Body of pancreas (tissue), 4 donors: ENCODE results near the gene VPS18. TPM values are rescaled to one million over a fixed set of nuclear protein-coding genes. Genes with fewer than 3 reads are reported as not detected.

Experiments used
- ATAC-seq: fragments of 150-250 bp; one replicate; pipeline ENCODE4 v1.9.1; 2016
- DNase-seq, 4 donors: peaks; one replicate each; pipeline ENCODE4 v3.0.0-alpha.2; 2019
- H3K27ac ChIP-seq, 4 donors: fragments of 200-600 bp; sonication (generic); 1 replicate in 3 of 4; 2 replicates in 1 of 4; pipeline versions ENCODE4 v1.5.1 to v1.6.1; 2016 to 2019; ENCODE audit warnings: mild to moderate bottlenecking in 1 of 4, mixed read lengths in 1 of 4, moderate library complexity in 1 of 4
- H3K27me3 ChIP-seq, 2 donors: fragments of 200-600 bp; sonication (generic); one replicate each; pipeline ENCODE4 v1.6.0; 2016; ENCODE audit warnings: mild to moderate bottlenecking in 1 of 2
- H3K36me3 ChIP-seq, 2 donors: fragments of 200-600 bp; sonication (generic); replicated peaks in 1 of 2; 2 replicates each; pipeline ENCODE4 v1.5.1; 2016; ENCODE audit warnings: low read depth in 2 of 2; ENCODE audit not compliant: insufficient read depth in 1 of 2
- H3K4me1 ChIP-seq: fragments of 200-600 bp; sonication (generic); one replicate; pipeline ENCODE4 v1.6.0; 2016
- H3K4me3 ChIP-seq, 2 donors: fragments of 200-600 bp; sonication (generic); 1 replicate in 1 of 2; 2 replicates in 1 of 2; pipeline ENCODE4 v1.5.1; 2016 to 2019
- H3K9me3 ChIP-seq, 3 donors: fragments of 200-600 bp; sonication (generic); 1 replicate in 2 of 3; 2 replicates in 1 of 3; pipeline ENCODE4 v1.5.1; 2016
- CTCF ChIP-seq, 7 experiments: fragments of 450-650 bp in 4 of 7; fragments of 200-600 bp in 3 of 7; sonication (generic) in 3 of 7; IDR thresholded peaks; one replicate each; pipeline ENCODE4 v1.5.1; 2016 to 2019; ENCODE audit warnings: antibody characterized with exemption in 7 of 7
- POLR2A ChIP-seq, 3 donors: fragments of 450-650 bp; IDR thresholded peaks; one replicate each; pipeline ENCODE4 v1.6.1; 2016; ENCODE audit warnings: antibody characterized with exemption in 3 of 3, mild to moderate bottlenecking in 2 of 3
- WGBS, 2 donors: methylation state at CpG; one replicate each; pipeline ENCODE4 v1.1.5; 2017; 5-methylcytosine and 5-hydroxymethylcytosine counted together
- intact Hi-C: fragments of 100-400 bp; cut with DNase I; formaldehyde crosslinking; loops from one replicate; pipeline ENCODE4 v1.15.1; 2023
- total RNA-seq, 2 donors: library from RNA; depleted of rRNA; stranded (reverse); fragments of >200 nt; gene quantifications; one replicate each; pipeline ENCODE4 v1.1.0, GENCODE V29; 2016

VPS18 gene
- total RNA-seq, 2 donors from 2014 or later, result 10.9 to 14.8 TPM

GRCh38 chr15:40917585-40917984 is 23.3 kb downstream of the VPS18 start:
- no peak for ATAC-seq
- no peak for DNase-seq
- H3K36me3 ChIP-seq, result no peaks in the 10 kb centered on the region
- H3K27ac ChIP-seq, result no peak overlapping the region
- H3K4me1 ChIP-seq, result no peaks in the 10 kb centered on the region
- H3K4me3 ChIP-seq, result no peak overlapping the region
- 63 to 75% methylated on average over 10 to 11 of the region's 11 CpGs for WGBS, 2 donors
- TF ChIP-seq POLR2A (IDR thresholded peaks at IDR 0.05) (no peak), CTCF (IDR thresholded peaks at IDR 0.05) (no peak)
- intact Hi-C loops, result no loop called here
- no peaks in the 10 kb centered on the region for H3K9me3 ChIP-seq
- H3K27me3 ChIP-seq, result no peaks in the 10 kb centered on the region

- Histone ChIP-seq H3K27me3 (no peaks in the 10 kb centered on the region), H3K36me3 (no peaks in the 10 kb centered on the region), H3K9me3 (no peaks in the 10 kb centered on the region), H3K27ac (peak overlapping the region in 1 of 4 donors; percentile 17), H3K4me3 (no peak overlapping the region), H3K4me1 (no peaks in the 10 kb centered on the region)
- intact Hi-C loops, result no loop called here
- whole genome bisulfite sequencing, 2 donors, result 67 to 75% methylated on average over 6 to 15 of the region's 15 CpGs
- no peak for TF ChIP-seq POLR2A (IDR thresholded peaks at IDR 0.05)
- no peak for TF ChIP-seq CTCF (IDR thresholded peaks at IDR 0.05)
- peak; percentile 46 for ATAC-seq
- no peak for DNase-seq
Measured at GRCh38 chr15:40918146-40918798, 24.0 kb downstream of the VPS18 start.

- intact Hi-C loops, result no loop called here
Measured at GRCh38 chr15:40918799-40919392, 24.6 kb downstream of the VPS18 start.

GRCh38 chr15:40921949-40922607 is 27.8 kb downstream of the VPS18 start:
- DNase-seq, result no peak
- H3K27me3 ChIP-seq, result peaks cover 0 to 14% of the 10 kb centered on the region in 2 donors
- H3K4me3 ChIP-seq, result no peak overlapping the region
- H3K9me3 ChIP-seq, result no peaks in the 10 kb centered on the region
- ATAC-seq, result no peak
- TF ChIP-seq POLR2A (IDR thresholded peaks at IDR 0.05), result no peak
- TF ChIP-seq CTCF (IDR thresholded peaks at IDR 0.05), result no peak
- intact Hi-C loops, result no loop called here
- H3K27ac ChIP-seq, result no peak overlapping the region
- H3K36me3 ChIP-seq, result no peaks in the 10 kb centered on the region
- 14 to 61% methylated on average over 1 to 5 of the region's 5 CpGs for WGBS, 2 donors
- H3K4me1 ChIP-seq, result peaks cover 16% of the 10 kb centered on the region

More at GRCh38 chr15:40918799-40919392, 24.6 kb downstream of the VPS18 start:
- peak overlapping the region in 1 of 4 donors; percentile 17 for H3K27ac ChIP-seq
- no peaks in the 10 kb centered on the region for H3K36me3 ChIP-seq
- WGBS, 2 donors, result 68 to 80% methylated on average over 3 to 19 of the region's 19 CpGs
- H3K9me3 ChIP-seq, result no peaks in the 10 kb centered on the region
- no peak for TF ChIP-seq CTCF (IDR thresholded peaks at IDR 0.05)
- TF ChIP-seq POLR2A (IDR thresholded peaks at IDR 0.05), result no peak
- H3K4me1 ChIP-seq, result no peaks in the 10 kb centered on the region
- no peak for ATAC-seq
- no peaks in the 10 kb centered on the region for H3K27me3 ChIP-seq
- no peak overlapping the region for H3K4me3 ChIP-seq
- DNase-seq, result no peak
